Erythroblast (primary cell): ENCODE measurements around the gene NYAP1.

Experiments
- GATA1 ChIP-seq: IDR thresholded peaks from 2 replicates; pipeline ENCODE4 v1.6.1; 2011; ENCODE audit warnings: low read depth, mild to moderate bottlenecking, control low read depth, low read length, moderate library complexity
- POLR2A ChIP-seq: IDR thresholded peaks from 2 replicates; pipeline ENCODE4 v1.6.1; 2011; ENCODE audit warnings: mild to moderate bottlenecking, low read length

- TF ChIP-seq GATA1 (no peak), POLR2A (no peak)
Measured at GRCh38 chr7:100471021-100471420, 12.7 kb upstream of the NYAP1 start.
